PC-3 (cell line): ENCODE measurements around the gene EPHB1.

Source experiments
- CTCF ChIP-seq: fragments of 300-600 bp; sonication (generic); conservative IDR thresholded peaks from 2 replicates; pipeline ENCODE4 v1.5.1; 2017; ENCODE audit warnings: antibody characterized with exemption, low read depth, mild to moderate bottlenecking, low read length
- EZH2 ChIP-seq: fragments of 300-600 bp; sonication (generic); IDR thresholded peaks from one replicate; pipeline ENCODE4 v1.6.1; 2017; ENCODE audit warnings: antibody characterized with exemption, mild to moderate bottlenecking, low read length; ENCODE audit not compliant: unreplicated experiment
- EZH2phosphoT487 ChIP-seq: fragments of 300-600 bp; sonication (generic); IDR thresholded peaks from 2 replicates; pipeline ENCODE4 v1.6.1; 2018; ENCODE audit warnings: mild to moderate bottlenecking, antibody characterized with exemption, low read length, borderline replicate concordance

- no peak for TF ChIP-seq CTCF
- TF ChIP-seq EZH2, result no peak
- no peak for TF ChIP-seq EZH2phosphoT487
Observed at GRCh38 chr3:134852132-134852531, 57.1 kb downstream of the EPHB1 start.
